Measurements from ENCODE around the gene FAM174A.
A peak's percentile ranks its signal among the peaks of the same experiment; 100 is the strongest.

The FAM174A gene

DNA sequence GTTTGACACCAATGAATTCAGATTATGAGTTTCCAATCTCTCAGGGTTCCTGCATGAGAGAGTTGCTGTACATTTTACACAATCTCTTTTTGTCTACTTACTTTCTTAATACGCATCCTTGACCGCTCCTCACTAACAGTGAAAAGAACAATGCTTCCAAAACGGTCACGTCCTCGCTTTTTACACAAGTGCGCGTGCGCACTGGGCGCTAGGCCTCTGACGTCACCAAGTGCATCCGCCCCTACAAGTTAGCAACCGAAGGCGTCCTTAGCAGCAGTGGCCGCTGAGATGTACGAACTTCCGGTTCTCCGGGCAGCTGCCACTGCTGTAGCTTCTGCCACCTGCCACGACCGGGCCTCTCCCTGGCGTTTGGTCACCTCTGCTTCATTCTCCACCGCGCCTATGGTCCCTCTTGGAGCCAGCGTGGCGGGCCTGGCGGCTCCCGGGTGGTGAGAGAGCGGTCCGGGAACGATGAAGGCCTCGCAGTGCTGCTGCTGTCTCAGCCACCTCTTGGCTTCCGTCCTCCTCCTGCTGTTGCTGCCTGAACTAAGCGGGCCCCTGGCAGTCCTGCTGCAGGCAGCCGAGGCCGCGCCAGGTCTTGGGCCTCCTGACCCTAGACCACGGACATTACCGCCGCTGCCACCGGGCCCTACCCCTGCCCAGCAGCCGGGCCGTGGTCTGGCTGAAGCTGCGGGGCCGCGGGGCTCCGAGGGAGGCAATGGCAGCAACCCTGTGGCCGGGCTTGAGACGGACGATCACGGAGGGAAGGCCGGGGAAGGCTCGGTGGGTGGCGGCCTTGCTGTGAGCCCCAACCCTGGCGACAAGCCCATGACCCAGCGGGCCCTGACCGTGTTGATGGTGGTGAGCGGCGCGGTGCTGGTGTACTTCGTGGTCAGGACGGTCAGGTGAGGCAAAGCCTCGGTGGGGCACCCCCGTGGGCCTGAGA, at the start of gene FAM174A:
FAM174A (plus strand) TSS at position 315 of the 946 bp plus-strand sequence; CDS start at position 472, 157 bp downstream.
- DNase-seq = peak; percentile 96

DNA sequence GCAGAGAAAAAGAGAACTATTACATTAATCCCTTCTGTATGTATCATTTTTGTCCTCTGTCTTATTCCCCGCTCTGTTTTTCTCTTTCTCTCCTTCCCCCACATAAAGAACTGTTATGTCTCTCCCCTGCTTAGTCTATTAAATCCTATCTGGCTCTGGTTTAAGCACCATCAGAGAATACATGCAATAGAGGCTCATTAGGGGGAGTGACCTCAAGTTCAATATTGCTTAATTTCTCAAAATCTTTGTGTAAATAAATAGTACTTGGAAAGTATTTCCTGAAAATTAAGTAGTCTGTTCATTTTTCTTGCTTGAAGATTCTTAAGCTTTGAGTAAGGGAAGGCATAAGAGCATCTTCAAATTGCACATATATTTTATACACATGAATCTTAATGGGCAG, 41.2 kb upstream of the FAM174A start:
- DNase-seq = no peak

DNA sequence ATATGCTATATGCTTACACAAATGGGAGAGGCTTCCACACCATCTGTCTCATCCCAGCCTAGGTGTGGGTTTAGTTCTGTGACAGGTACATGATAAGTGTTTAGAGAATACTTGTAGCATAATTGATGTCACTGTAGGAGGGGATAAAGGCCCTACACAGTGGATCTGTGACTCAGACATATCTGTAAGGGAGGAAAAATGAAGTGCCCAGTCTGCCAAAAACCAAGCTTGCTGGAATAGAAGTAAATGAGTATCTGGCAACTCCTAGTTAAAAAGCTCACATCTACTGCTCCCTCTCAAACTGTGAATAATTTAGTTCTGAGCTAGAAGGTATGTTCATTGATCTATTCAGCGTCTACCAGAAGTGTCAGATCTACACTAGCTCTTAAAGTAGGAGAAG, 38.9 kb upstream of the FAM174A start:
- DNase-seq = no peak

DNA sequence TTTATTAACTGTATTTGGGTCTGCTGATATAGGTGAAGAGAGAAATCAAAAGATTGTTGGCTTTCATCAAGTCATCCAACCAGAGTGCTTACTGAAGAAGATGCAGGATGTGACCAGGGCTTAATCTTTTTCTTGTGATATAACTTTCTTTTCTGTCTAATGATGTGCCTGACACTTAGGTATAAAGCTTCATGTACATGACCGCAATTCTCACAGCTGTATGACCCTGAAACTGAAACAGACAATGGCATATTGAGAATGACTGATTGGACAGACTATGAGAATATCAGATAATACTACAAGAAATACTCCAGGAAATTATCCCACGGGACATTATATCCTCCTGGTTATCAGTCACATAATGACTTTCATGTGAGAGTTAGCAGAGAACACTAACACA, 32.5 kb upstream of the FAM174A start:
- no peak for DNase-seq

DNA sequence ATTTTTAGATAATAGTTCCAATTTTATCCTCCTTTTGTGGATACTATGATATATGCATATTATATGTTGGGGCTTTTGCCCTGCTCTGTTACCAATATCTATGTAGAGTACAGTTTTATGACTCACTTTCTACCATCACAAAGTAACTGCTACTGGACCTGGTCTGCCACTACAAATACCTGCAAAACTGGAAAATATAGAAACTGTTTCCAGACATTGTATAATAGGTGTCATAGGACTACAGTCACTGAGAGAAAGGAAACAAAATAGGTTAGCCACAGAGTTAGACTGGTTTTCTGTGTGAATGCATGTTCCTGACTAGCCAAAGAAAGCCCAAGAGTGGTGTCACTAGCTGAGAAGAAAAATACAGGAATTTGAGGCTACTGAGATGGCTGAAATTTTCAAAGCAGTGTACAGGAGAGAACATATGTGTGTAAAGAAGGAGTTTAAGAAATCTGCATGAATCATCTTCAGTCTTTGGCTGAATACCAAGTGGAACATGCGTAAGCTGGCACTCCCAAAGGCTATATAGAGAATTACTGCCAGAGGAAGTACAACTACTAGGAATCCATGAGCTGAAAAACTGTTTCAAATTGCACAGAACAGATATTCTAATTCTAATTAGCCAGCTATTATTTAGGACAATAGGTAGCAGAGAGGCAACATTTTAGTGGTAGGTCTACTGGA, 29.0 kb upstream of the FAM174A start:
- DNase-seq = no peak

DNA sequence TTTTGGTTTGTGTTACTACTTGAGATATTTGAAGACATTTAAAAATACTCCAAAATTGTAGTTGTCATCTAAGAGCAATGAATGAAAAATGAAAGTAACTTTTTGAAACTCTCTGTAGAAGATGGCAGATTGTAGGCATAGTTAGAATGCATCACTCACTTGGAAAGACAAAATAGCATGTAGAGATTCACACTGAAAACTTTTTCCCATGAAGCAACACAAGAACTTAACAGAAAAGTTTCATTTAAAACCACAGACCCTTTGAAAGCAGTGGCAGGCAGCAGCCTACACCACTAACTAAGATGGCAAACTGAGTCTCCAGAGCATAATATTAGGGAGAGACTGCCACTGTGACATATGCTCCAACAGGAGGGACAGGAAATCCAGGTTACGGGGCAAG, 18.9 kb upstream of the FAM174A start:
- DNase-seq = no peak

DNA sequence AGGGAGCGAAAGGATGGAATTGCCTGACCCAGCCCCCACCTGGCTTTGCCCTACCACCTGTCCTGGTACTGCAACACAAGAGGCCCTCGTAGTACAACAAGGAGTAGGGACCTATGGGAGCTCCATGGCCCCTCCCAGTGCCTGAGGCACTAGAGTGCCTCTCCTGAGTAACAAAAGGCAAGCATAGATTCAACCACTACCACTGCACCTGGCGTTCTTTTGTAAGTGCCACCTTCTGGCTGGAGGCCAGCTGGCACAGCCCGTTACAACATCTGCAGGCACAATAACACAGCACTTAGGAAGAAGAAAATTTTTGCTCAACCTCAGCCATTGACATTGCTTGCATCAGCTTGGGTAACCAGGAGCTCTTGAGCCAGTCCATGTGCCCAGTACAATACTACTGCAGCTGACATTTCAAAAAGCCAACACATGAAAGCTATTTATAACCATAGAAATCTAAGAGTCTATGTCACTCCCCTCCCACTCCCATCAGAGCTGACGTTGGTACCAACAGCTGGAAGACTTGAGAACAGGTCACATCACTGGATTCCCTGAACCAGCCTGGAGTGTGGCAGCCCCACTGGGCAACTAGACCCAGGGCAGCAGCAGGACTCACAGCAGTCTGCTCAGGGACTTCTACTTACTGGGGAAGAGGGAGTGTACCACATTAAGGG, 17.7 kb upstream of the FAM174A start:
- DNase-seq = no peak

DNA sequence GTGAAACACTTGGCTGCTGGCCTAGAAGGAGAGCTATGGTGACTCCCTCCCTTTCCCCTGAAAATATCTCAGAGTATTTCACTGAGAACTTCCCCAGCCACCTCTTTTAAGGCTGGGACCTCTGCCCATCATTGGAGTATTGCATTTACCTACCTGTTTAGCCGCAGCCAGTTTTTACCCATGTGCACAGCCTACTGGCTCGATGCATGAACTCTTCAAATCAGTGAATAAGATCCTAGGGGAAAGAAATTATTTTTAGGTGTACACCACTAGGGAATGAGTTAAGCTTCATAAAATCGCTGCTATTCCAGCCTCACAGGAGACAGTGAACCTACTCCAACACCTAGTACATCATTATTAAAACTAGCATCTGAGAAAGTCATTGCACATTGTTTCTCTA, 16.8 kb upstream of the FAM174A start:
- DNase-seq = no peak

DNA sequence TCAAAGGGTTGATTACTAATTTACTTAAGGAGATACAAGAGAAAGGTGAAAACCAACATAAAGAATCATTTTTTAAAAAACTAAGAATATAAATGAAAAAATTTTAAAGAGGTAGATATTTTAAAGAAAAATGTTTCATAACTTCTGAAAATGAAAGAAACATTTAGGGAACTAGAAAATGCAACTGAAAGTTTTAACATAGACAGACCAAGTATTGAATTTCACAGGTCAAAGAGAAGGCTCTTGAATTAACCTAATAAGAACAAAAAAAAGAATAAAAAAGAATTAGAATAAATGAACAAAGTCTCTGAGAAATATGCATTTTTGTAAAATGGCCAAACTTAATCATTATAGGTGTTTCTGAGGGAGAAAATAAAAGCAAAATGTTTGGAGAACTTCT, 16.1 kb upstream of the FAM174A start:
- no peak for DNase-seq

DNA sequence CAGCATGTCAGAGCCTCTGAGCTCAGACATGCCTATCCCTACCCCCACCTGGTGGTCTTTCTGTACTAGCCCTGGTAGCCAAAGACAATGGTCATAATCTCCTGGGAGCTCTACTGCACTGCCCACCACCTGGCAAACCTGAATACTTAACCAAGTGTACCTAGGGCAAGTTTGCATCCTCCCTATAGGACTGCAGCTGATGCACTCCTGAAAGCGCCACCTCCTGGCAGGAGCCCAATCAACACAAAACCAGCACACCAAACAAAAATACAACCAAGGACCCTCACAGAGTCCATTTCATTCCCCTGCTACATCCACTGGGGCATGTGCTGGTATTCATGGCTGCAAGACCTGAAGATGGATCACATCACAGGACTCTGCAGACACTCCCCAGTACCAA, 14.8 kb upstream of the FAM174A start:
- no peak for DNase-seq

DNA sequence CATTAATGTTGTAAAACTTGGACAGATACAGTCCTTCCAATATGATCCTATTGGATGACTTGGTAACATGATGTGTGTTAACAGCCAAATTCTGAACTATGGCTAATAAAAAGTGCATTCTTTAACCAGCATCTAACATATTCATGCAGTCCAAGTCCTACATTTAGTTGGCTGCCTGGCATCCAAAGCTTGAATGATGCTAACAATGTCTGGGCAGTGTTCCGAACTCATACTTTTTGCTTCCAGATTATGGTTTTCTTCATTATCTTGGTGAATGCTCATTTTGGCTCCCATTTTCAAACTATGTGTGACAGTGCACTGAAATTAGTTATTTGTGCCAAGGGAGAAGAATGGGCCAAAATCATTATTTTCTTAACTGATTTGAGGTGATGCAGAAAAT, 2.8 kb downstream of the FAM174A start:
- DNase-seq = no peak

DNA sequence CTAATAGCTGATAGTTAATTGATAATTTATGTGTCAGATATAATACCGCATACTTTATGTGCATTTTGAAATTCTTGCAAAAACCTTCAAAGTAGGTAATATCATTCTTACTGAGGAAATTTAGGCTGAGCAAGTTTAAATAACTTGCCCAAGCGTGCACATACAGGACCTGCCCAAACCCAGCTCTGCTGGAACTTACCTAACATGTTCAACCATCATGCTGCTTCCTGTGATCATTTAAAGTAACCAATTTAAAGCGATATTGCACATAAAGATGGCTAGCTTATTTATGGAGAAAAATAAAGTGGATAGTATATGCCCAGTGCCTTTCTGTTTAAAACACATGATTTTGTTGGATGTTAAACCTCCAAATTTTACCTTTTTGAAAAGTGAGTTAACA, 4.3 kb downstream of the FAM174A start:
- DNase-seq = no peak

DNA sequence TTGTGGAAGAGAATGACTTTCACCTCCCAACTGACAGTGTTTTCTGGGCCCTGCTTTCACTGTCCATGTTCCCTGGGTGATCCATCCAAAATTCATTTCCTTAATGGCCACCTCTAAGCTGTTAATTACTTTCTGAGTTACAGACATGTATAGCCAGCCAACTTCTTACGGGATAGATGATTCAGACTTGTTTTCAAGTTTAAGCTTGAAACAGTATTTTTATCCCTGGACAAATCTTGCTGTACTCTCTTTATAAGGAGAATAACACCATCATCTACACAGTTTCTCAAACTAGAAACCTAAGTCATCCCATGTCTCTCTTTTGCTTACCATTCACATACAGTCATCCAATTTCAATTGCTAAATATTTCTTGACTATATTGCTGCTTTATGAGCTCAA, 6.9 kb downstream of the FAM174A start:
- DNase-seq = no peak

DNA sequence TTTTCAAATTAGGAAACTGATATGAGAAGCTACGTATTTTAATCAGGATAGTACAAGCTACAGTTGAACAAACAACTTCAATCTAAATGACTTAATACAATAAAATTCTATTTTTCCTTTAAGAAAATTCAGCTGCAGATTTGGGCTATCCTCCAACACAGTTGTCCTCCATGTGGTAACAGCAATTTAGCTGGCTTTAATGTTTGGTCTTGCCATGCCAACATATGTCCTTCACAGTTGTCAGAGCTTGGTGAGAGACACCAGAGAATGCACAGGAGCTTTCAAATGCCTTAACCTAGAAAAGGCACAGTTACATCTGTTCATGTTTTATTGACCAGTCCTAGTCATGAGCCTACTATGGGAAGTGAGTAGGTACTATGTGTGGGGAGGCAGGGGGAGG, 10.8 kb downstream of the FAM174A start:
- DNase-seq = no peak

DNA sequence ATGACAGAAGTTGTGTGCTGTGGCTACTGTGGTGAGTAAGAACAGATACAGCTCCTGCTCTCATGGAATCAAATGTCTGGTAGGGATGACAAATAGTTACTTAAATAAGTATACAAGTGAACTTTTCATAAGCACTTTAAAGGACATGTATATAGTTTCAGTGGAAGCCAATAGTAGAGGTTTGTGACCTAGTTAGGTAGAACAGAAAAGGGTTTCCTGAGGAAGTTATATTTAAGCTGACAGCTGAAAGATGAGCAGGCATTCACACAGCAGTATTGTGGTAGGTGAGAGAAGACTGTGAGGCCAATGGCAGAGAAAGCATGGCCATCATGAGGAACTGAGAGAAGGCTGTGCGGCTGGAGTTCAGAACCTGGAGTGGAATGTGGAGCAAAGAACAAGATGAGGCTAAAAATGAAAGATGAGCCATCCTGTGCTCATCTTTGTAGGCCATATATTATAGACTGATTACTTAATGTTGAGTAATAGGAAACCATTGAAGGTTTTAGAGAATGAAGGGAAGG, 15.4 kb downstream of the FAM174A start:
- no peak for DNase-seq

DNA sequence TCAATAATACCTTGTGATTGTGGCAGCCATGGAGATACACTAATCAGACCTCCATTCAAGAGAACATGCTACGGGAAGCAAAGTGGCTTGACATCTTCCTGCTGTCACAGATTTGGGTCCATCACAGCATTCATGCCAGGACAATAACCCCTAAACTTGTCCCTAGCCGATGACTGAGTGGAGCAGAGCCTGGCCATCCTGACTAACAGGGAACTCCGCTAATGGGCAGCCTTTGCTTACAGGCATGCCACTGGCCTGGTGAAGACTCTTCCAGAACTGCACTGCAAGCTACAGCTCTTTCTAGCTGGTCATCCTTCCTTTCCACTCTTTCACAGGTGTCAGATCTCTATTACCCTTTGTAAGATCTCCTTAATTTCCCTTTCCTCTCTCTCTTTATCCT, 16.0 kb downstream of the FAM174A start:
- no peak for DNase-seq

DNA sequence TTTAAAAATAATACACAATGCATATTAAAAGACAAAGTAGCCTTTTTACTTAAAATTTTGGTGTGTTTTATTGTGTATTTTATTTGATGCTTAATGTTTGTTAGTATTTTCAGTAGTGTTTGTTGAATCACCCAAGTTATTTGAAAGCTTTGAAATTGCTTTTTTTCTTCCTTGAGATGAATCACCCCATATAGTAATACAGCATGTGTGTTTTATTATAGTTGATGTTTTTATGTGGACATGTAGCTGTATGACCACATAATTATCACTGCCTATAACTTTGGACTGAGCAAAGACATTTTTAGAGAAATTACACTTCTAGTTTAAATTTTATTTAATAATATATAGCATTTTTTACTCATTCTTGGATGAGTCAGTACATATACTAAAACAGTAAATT, 18.0 kb downstream of the FAM174A start:
- no peak for DNase-seq

DNA sequence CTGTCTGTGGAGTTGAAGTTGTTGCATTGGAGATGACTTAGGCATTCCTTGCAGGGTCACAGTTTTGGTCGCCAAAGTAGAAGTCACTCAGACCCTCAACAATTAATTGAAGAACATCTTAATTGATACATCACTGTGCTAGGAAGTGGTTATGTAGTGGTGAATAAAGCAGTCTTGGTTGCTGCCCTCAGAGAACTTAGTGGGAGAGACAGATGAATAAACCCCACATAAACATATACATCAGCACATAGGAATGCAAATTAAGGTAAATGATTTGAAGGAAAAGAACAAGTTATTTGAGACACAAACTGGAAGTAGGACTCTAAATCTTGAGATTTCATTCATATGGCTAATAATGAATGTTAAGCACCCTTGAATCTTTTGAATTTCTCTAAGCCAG, 25.7 kb downstream of the FAM174A start:
- DNase-seq = no peak

DNA sequence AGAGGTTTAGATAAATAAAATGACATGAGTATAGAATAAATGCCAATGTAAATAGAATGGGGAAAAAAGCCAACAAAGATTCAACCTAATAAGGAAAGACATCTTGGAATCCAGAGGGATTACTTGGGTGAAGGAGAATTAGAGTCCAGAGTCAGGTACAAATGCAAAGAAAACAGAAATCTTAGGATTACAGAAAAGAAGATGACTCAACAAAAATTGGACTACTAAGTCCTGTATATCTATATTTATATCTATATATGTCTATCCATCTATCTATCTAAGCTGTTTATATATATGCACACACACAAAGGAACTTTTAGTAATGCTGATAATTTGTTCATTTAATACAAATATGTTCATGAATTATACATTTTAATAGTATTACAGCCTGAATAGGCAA, 27.6 kb downstream of the FAM174A start:
- DNase-seq = no peak

DNA sequence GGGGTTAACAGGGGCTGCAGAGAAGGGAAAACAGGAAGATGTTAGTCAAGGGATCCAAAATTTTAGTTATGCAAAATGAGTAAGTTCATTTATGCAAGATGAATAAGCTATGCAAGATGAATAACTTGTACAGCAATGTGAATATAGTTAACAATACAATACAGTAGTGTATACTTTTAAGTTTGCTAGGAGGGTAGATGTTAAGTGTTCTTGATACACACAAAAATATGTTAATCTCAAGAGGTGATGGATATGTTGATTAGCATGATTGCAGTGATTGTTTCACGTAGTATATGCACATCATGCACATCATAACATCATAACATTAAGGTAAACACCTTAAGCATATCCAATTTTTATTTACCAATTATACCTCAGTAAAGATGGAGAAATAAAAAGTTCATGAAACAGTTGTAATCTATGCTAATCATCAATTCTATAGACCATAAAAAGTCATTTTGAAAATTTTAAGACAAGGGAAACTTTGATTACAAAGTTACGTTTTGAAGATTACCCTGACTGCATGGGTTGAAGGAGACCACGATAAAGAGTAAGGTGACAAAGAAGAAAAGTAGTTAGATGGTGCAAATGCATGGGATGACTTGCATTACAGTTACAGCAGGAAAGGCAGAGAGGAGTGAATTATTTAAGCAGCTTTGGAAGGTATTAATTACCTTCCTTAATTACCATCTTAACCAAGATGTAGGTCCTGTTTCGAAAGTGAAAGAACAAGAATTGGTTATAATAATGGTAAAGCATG, 31.4 kb downstream of the FAM174A start:
- no peak for DNase-seq

DNA sequence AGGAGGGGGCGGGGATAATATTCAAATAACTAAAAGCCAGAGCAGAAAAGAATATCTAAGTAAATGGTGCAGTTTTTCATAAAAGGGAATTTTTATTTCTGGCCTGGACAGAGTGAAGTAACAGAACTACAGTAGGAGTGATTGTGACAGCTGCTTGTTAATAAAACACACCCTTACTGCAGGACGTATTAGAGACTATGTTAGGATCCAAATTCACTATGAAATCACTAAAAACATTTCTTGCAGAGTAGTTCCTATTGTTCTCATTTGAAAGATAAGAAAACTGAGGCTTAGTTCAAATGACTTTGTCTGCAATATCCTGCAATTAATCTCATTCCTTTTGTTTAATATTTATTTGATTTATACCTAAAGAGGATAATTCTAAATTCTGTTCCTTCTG, 39.5 kb downstream of the FAM174A start:
- no peak for DNase-seq

DNA sequence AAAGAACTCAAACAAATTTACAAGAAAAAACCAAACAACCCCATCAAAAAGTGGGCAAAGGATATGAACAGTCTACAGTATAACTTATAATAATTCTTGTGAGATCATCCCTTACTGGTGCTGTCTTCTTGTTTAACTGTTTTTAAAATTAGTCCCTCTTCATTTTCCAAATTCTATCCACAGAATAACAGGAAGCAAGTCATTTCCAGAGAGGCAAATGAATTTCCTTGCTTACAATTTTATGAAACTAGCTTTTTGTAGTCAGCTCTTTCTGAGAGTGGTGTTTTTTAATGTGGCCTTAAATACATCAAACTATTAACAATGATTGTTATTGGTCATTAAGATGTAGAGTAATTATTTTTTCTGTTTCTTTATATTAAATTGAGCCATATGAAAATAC, 40.6 kb downstream of the FAM174A start:
- DNase-seq = no peak

Measured in CD4-positive, alpha-beta T cell treated with Interleukin-10 for 1 hour (primary cell).